ENCODE results near the gene CDK6.

The CDK6 gene

DNA sequence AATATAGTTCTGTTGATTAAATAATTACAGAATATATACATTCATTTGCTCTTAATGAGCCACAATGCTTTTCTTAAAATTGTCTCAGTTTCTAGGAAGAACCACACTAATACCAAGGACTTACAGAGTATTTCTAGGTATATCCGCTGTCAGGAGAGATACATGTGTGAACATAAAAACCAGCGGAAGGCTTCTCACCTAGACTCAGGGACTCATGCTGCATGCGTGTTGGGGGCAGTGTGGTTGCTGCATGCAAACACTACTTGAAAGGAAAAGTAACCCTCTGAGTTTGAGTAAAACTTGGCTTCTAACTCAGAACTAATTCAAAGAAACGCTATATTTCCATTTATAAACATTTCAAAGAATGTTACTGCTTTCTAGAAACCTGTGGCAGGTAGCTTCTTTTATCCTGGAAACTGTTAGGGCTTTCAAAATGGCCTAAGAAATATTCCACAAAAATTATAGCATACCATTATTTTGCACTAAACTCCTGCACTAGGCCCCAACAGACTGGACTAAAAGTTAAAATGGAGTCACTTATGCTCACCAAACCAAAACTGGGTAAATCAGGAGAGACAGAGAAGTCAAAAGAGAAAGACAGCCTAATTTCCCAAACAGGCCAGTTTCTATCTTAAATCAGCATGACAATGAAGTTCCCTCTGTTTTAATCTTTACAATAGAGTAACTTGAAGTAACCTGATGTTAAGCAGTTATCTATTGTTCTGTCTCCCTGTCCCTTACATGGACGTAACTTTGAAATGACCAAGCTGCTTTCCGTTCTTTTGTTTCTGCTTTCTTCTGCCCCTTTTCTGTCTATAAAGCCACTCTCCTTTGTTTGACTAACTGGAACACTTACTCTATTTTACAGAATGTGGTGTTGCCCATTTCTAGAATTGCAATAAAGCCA is 151.0 kb downstream of the CDK6 start:
- DNase-seq (ENCODE audit: low read depth in 1 of 2, low spot score in 1 of 2) = peak; percentile 21 to 33

DNA sequence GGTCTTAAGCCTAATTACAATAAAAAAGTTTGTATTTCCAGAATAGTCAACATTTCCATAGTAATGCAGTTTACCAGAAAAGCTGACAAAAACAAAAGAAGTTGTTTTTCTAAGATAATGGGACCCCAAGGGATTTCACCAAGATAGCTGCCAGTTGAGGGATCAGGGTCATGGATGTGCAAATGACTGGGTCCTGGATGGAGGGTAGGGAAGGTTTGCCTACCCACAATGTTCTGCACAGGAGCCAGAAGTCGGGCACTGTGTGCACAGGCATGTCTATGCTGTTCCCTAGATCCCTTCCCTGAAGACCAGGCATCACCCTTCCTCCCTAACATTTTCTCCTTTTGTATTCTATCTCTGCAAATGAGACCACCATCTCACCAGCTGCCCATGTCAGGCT is 152.1 kb downstream of the CDK6 start:
- DNase-seq (ENCODE audit: low read depth in 1 of 2, low spot score in 1 of 2) = no peak

DNA sequence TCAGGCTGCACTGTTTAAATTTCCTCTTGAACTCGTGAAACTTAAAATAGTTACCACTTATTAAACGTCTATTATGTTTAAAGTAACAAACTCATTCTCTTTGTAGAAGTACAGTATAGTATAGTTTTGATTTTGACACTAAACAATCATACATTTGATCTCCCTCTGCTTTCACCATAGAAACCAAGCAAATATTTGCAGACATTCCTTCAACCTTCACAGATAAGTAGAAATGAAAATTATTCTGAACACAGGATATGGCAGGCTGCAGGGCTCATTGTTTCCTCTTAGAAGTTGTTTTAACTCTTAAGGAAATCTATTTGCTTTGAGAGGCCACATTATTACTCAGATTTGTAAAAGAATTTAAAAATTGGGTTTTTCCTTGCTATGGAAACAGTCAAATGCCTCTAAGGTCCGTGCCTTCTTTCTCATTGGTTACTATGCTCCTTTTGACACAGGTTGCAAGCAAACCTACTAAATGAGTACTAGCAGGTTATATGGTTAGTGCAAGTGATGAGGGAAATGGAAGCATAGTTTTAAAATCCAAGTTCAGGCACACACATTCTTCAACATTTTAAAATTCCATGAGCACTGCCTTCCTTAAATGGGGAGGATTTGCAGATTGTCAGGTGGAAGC is 153.4 kb downstream of the CDK6 start:
- no peak for DNase-seq (ENCODE audit: low read depth in 1 of 2, low spot score in 1 of 2)

DNA sequence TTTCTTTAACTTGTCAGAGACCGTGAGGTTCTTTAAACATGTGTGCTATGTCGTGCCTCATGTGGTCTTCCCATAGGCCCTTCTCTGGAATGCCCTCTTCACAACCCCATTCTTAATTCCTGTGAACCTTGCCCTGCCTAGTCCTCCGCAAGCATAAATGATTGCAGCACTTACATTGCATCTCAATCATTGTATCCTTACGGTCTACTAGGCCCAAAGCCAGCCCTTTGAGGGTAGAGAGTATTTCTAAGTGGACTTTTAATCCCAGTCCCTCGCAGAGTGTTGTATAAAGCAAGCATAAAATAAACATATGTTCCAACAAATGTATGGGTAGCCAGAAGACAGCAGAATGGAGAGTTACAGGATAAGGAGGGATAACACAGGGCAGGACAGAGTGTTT is 154.0 kb downstream of the CDK6 start:
- DNase-seq (ENCODE audit: low read depth in 1 of 2, low spot score in 1 of 2) = no peak

DNA sequence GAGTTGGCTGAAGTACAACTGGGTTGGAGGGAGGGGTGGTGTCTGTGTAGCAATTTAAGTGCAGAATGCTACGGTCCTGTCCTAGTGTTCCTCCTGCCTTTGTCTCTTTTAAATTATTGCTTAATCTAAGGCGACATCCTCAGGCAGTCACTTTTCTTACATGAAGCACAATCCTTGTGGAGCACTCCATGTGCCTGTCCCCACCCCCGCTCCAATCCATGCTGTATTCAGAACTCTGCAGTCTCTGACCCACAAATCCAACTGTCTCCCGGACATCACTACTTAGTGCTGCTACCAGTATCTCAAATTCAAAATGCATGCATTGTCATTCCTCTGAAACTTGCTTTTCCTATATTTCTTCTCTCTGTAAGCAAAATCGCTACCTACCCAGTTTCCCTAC is 154.7 kb downstream of the CDK6 start:
- no peak for DNase-seq (ENCODE audit: low read depth in 1 of 2, low spot score in 1 of 2)

DNA sequence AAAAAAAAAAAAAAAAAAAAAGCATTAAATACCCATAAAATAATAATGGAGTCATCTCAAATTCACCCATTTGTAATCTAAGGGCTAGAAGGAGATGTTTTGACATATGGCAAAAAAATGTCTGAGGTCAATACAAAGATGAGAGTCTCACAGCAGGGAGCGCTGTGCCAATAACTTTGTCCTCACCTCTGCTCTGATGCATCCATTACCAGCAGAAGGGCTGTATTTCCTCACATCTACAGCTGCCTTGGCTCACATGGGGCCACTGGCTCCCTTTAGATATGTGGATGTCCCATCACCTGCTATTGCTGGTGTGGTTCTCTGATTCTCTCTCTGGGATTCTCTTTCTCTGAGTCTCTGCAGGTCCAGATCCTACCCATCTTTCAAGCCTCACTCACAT is 155.9 kb downstream of the CDK6 start:
- no peak for DNase-seq (ENCODE audit: low read depth in 1 of 2, low spot score in 1 of 2)

DNA sequence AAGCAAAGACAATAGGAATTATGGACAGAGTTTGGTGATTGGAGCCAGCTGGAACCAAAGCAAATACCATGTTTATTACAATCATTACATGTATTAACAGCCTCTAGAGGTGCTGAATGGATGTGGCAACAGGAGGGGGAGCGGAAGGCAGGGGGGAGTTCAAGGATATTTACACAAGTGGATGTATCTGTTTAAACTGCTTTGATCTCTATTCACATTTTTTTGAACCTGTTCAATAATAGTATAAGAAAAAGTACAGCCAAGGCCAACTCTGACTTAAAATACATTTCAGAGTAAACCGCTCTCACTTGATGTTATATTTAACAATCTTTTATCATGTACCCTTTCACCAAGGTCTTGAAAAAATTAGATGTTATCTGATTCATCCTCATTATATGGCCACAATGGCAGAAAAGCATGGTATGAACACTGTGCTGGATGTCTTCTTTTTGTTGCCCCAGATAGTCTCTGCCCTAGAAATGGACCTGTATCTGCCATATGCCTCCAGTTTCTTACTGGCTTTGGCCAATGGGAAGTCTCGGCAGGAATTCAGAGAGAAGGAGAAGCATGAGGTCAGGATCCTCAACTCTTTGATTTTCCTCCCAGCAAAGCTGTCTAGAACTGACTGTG is 158.0 kb downstream of the CDK6 start:
- DNase-seq (ENCODE audit: low read depth in 1 of 2, low spot score in 1 of 2) = no peak

DNA sequence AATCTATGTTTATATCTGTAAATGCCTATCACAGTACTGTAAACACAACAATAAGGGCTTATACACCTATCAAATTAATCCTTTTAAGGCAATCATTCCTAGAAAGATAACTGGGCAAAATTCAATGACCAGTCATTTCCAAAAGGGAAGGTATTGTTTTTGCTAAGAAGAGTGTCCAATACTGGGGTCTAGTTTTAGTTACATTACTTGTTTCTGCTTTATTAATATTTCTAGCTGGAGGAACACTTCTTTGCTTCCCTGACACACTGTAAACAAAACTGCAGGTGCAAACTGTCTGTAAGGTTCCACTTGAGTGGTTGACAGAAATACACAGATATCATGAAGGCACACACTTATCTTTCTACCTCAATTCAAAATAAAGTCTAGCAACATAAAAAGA is 162.0 kb downstream of the CDK6 start:
- no peak for DNase-seq (ENCODE audit: low read depth in 1 of 2, low spot score in 1 of 2)

DNA sequence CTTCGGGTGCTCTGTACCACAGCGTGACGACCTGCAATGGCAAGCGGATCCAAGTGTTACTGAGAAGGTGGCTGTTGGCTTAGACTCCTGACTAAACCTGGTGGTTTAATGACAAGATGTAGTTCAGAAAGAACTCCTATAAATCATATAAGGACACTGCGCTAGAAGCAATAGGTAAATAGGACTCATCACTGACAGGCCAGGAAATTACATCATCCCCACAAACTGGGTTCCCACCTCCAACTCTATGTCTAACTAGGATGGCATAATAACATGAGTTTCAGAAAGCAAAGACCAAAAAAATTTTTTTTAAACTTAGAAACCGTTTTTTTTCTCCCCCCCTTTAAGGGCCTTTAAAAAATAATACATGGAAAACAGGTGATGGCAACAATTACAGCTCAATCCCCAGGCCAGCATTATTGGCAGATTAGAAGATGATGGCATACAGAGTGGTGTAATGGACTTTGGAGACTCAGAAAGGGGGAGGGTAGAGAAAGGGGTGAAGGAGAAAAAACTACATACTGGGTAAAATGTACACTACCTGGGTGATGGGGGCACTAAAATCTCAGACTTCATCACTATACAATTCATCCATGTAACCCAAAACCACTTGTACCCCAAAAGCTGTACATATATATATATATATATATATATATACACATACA is 164.7 kb downstream of the CDK6 start:
- no peak for DNase-seq (ENCODE audit: low read depth in 1 of 2, low spot score in 1 of 2)

DNA sequence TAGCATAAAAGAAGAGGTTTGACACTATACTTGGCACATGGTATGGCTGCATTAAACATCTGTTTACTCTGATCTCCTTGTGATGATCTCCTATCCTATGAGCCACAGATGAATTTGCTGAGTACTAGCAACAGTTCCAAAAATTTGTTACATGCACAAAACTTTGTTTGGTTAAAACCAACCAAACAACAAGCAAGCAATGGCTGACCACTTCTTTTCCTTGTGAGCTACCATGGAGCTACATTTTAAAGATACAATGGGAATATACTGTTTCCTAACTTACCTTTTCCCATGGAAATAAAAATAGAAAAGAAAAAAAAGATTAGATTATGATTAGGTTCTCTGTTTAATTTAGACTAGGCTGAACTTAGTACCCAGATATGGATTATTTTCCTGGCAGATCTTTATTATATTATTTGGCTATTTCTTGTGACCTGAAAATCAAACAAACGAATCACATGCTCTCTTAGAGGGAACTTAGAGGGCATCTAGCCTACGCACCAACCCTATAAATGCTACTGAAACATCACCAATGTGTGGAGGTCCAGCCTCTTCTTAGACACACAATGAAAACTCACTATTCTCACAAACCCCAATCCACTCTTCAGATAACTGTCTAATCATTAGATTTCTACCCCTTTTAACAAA is 166.0 kb downstream of the CDK6 start:
- DNase-seq (ENCODE audit: low read depth in 1 of 2, low spot score in 1 of 2) = no peak

DNA sequence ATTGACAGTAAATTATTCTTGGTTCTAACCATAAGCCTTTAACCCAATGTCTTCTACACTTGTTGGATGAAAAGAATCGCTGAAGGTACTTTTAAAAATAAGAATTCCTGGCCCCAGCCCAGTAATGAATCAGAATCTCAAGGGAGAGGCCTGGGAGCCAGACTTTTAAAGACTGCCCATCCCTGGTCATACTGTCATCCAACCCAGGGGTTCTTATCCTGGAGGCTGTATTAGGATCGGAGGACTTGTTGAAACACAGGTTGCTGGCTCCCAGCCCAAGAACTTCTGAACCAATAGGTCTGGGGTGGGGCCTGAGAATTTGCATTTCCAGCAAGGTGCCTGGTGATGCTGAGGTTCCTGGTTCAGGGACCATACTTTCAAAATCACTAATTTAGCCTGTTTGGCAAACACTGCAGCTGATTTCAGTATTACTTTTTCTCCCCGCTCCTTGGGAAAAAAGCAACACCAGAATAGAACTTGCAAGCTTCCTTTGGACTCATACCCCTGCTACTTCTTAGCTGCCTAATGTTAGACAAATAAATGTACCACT is 166.7 kb downstream of the CDK6 start:
- no peak for DNase-seq (ENCODE audit: low read depth in 1 of 2, low spot score in 1 of 2)

DNA sequence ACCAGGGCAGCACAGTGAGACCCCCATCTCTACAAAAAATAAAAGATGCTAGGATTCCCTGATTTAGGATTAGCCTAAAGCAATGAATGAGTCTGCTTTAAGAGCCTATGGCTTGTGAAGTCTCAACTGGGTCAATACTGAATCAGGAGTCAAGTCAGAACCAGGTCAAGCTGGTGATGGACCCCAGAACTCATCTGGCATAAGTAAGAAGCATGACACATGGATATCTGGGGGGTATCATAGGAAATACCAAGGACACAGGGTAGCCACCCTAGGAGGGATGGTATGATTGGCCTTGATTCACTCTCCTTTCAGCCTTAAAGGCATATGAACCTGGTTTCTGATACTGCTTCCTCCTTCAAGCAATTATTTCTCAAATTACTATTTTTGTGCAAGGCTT is 167.8 kb downstream of the CDK6 start:
- DNase-seq (ENCODE audit: low read depth in 1 of 2, low spot score in 1 of 2) = no peak

DNA sequence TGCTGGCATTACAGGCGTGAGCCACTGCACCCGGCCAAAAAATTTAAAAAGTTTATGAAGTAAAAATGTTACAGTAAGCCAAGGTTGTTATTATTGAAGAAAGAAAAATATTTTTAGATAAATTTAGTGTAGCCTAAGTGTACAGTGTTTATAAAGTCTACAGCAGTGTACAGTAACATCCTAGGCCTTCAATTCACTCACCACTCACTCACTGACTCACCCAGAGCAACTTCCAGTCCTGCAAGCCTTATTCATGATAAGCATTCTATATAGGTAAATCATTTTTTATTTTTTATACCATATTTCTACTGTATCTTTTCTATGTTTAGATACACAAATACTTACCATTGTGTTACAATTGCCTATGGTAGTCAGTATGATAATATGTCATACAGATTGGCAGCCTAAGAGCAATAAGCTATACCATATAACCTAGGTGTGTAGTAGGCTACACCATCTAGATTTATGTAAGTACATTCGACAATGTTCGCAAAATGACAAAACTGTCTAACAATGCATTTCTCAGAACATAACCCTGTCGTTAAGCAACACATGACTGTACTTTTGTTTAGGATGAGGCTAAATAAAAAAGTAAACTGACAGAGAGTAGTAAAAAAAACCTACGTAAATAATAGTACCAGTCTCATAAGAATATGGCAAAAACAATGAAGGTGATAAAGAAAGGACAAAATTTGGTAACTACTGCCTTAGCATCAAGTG is 168.4 kb downstream of the CDK6 start:
- DNase-seq (ENCODE audit: low read depth in 1 of 2, low spot score in 1 of 2) = no peak

DNA sequence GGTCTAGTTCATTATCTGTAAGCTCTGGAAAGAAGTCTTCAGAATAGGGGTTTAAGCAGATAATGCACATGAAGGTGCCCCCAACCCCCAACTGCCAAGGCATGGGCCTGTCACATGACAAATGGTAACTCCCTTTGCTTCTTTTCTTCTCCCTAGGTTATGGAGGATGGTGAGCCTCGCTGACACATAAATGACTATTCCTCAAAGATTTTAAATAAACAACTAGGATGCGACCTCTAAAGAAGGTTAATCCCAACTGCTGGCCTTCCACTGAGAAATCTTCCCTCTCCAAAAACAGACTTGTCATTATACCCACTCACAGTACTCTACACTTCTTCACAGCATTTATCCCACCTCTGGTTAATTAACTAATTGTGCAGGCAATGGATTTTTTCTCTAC is 170.4 kb downstream of the CDK6 start:
- DNase-seq (ENCODE audit: low read depth in 1 of 2, low spot score in 1 of 2) = no peak

DNA sequence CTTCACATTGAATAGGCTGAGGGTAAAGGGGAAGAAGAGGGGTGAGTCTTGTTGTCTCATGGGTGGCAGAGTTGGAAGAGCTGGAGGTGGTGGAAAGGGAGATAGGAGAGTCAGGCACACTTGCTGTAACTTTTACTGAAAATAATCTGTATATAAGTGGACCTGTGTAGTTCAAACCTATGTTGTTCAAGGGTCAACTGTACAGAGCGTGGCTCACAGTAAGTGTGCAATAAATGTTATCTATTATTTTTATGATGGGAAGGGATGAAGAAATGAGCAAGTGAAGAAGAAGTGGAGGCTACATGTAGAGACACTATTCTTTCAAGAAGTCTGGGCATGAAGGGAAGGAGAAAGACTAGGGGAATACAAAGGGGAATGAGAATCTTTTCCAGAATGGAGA is 174.7 kb downstream of the CDK6 start:
- no peak for DNase-seq (ENCODE audit: low read depth in 1 of 2, low spot score in 1 of 2)

DNA sequence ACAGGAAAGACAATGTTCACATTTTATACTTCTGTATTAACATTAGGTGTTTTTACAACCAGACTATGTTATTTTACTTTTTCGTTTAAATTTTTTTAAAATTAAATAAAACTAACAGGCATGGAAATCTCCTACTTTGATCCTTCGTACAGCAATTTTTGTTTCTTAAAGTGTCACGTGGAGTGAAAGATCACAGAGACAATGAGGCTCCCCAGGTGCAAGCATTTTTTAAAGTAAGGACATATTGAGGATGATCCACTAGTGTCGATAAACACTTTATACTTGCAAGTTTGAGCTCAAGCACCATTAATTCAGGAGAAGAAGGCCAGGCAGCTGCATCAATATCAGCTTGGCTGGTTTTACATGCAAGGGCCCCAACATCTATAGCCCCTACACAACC is 177.7 kb downstream of the CDK6 start:
- no peak for DNase-seq (ENCODE audit: low read depth in 1 of 2, low spot score in 1 of 2)

DNA sequence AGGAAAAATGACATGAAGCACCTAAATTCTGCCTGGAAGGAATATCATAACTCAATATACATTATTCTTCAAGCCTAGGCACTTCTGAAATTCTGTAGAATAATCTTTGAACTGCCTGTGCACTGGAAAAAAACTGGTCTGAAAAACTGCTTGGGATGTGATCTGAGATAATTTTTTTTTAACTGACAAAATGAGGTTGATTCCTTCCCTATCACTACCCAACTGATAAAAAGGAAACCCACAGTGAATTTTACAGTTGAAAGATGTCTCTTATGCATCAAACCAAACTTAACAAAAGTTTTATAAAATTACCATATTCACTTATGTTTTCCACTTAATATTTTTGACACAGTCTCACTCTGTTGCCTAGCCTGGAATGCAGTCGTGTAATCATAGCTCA is 179.0 kb downstream of the CDK6 start:
- DNase-seq (ENCODE audit: low read depth in 1 of 2, low spot score in 1 of 2) = no peak

DNA sequence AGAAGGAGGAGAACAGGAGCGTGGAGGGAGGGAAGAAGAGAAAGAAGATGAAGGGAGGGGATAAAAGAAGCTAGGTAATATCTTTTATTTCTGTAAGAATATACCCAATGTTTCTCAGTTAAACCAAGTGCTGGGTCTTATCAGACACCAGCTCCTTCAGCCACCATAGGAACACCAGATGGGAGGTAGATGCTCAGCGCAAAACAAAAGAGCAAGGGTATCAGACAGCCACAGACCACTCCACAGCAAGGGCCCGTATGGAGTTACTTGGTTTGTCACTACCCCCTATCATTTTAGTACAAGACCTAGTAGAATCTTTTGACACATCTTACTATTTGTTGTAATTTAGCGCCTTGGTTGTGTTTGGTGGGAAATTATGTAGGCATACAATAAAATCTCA is 180.3 kb downstream of the CDK6 start:
- DNase-seq (ENCODE audit: low read depth in 1 of 2, low spot score in 1 of 2) = no peak

DNA sequence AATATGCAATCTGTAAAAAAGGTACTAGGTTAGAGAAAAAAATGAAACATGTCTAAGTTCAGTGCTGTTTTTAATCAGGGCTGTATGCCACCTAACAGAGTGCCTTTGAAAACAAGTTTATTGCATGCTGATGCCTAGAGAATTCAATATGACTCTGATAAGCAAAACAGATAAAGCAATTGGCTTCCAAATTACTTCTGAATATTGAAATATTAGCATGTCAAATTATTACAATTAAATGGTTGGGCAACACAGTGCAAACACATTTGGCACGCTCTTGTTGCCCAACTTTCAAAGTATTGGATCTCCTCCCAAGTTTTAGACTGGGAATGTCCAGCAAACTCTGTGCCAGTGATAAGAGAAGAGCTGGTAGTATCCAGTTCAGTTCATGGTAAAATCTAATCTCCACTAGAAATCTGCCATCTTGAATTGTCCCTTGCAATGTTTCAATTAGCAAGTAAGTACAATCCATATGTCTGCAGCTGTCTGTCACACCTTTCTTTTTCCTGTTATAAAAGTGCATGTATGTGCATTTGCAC is 181.0 kb downstream of the CDK6 start:
- DNase-seq (ENCODE audit: low read depth in 1 of 2, low spot score in 1 of 2) = no peak

DNA sequence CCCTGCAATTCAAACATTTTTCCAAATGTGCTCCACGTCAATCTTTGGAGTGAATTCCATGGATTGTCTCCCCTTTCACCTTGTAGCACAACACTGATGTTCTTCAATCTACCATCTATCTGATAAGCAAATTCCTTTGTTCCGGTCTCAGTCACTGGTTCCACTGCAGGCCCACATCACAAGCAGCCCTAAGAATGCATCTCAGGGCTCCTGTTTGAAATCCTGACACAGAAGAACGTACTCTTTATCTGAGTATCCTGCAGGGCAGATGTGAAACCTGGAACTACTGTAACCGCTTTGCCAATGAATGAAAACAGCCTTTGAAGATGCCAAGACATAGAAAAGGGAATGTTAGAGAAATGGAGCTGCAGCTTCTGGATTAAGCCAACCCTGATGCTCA is 183.2 kb downstream of the CDK6 start:
- DNase-seq (ENCODE audit: low read depth in 1 of 2, low spot score in 1 of 2) = no peak

Data from stimulated activated CD4-positive, alpha-beta T cell treated with anti-CD3 and anti-CD28 coated beads, Interleukin-15, amount 100 ng/mL, for 1 hour (primary cell).